Measurements from ENCODE around the gene GPR17.

The GPR17 gene

DNA sequence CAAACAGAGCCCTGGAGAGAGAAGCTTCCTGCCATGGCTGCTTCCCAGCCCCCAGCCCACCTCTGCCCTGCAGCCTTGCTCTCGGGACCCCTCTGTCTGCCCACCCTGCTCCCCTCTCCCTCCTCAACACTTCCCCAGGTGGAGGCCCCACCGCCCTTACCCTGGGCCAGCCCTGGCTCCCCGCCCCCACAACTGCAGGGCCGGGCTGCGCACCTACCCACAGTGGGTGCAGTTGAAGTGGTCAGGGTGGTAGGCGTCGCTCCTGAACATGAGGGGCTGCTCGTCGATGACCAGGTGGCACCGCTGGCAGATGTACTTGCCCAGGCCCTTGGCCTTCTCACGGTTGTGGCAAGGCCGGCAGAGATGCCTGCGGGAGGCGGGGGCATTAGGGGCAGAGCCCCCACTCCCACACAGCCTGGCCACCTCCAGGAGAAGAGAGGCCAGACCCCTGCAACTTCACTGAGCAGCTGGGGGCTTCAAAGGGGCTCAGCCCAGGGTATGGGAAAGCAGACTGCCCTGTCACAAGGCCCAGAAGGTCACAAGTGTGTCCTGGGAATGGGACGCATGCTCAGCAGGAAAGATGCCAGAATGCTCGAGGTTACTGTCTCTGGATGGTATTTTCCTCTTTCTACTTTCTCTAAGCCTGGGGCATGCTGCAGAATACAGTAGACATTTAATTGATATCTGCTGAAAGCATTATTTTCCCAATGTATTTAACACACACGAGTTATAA, 3.1 kb upstream of the GPR17 start:
- no peak for DNase-seq

DNA sequence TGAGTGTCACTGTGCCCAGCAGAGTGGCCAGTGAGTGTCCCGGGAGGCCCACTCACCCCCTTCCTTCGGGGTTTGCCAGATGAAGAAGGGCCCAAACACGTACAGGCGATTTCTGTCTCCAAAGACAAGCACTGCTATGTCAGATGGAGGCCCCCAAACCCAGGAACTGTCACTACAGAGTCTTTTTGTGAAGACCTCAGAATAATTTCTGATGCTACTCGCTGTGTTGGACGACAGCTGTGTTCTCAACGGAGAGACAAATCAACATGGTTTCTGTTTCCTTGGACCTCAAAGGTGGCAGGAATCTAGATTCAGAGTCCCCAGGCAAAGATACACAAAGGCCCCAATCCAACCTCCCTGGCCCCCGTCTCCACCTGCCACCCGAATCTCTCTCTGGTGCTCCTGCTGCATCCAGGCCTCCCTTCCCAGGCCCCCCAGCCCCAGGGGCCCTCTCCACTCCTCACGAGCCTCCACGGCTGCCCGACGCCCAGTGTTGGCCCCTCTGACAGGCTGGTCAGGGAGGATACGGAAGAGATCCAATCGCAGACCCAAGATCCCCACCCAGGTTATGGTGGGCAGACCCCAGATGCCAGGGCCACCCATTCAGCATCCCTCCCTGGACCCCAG, 2.4 kb upstream of the GPR17 start:
- no peak for DNase-seq

DNA sequence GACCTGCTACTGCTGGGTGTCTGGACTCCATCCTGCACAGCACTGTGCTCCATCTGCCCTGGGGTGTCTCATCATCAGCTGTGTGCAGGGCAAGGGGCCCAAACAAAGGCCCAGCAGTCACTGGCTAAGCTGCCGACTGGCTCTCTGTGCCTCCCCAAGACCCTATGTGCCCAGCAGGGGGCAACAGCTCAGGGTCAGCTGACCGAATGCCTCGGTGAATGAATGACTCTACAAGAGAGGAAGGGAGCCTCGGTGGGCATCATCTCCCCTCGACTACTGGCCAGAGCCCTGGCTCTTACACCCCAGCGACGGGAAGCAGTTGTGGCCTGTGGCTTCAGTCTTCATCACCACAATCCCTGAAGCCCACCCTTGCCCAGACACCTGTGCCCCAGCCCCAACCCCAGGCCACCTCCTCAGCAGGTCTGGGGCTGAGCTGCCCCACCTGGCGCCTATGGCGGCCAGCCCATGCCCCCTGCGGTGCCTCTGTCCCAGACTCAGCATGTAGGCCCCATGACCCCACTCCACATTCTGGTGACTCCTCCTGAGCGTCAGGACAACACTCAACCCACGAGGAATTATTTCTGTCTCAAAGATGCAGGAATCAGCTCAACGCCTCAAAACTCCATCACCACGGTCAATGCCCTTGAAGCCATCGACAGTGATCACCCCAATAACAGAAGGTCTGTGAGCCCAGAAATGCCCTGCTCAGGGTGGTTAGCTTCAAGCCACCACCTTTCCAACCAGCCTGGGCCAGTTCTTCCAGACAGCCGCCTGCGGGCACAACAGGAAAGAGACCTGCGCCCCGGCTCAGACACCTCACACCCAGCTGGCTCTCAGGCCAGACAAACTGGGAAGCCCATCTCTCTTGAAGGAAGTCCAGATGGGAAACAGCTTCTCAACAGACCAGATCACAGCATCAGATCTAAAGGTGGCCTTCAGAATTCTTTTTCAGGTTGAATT, 1.6 kb upstream of the GPR17 start:
- DNase-seq = no peak

DNA sequence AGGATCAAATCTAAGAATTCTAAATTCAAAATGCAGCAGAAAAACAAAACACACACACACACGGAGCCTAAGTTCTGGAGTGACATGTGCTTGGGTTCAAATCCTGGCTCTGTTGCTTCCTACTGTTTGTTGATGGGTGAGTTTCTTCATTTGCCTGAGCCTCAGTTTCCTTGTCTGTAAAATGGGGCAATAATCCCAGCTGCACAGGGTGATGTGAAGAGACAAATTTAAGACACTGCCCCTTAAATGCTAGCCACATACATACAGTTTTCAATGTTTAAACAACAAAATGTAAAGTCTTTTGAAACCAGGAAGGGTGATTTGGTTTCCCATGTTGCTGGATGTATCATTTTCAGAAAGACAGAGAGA, 943 bp upstream of the GPR17 start:
- no peak for DNase-seq

DNA sequence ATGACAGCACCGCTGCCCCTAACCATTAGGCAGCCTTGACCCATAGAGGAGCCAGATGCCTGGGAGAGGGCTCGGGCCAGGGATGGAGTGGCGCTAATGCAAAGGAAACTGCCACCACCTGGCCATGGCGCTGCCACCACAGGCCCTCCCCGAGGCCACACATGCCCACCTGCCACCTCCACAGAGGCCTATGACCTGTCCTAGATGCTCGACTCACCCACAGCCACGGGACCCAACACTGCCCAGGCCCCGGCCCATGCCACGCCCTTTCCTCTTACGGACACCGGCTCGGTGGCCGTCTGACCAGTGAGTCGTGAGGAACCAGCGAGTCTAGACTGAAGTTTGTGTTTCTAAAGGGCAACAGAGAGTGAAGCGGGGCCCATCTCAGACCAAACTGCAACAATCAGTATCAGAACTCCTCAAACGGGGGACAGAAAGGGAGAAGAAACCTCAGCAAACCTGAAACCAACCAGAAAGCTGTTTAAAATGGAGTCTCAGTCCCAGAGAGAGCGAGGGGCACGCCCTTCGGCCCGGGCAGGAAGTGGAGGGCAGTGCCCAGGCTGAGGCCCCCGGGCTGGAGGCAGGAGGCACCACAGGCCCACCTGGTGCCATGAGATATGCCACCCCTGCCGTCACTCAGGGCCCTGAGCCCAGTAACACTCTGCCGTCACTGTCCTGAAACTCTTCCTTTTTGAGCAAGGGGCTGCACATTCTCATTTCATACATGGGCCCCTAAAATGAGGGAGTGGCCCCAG, 711 bp downstream of the GPR17 start:
- DNase-seq = no peak

DNA sequence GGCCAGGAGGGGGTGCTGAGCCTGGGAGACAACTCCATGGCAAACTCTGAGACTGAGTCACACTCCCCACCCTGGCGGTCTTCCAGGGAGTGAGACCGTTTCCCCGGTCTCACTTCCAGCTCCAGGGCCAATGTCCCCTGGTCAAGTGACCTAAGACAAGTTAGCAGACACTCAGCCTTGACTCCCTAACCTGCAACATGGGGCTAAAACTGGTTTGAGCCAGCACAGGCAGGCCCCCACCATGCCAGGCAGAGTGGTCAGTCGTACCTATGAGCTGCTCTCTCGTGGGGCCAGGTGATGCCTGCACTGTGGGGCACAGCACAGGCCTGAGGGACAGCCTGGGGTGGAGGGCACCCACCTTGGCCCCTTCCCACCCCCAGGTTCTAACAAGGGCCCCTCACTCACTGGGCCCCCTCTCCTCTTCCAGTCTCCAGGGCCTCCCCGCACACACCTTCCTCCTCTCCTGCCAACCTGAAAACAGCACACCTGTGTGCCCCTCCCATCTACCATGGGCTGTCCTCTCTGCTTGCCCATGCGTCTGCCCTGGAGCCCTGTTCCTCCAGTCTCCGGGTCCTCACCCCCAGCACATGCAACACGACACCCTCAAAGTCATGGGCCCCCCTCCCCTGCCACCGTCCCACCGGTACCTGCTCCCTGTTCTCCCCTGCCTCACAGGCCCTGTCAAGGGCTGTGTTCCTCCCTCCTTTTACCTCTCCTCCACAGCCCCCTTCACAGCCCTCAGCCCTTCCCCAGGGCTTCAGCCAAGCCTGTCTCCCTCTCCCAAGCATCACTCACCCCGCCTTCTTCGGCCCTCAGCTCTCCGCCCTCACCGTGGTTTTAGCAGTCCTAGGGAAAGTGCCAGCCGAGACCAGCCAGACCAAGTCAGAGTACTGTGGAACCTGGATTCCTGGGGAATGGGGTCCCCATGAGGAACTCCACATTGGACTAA, 1.6 kb downstream of the GPR17 start:
- DNase-seq = no peak

DNA sequence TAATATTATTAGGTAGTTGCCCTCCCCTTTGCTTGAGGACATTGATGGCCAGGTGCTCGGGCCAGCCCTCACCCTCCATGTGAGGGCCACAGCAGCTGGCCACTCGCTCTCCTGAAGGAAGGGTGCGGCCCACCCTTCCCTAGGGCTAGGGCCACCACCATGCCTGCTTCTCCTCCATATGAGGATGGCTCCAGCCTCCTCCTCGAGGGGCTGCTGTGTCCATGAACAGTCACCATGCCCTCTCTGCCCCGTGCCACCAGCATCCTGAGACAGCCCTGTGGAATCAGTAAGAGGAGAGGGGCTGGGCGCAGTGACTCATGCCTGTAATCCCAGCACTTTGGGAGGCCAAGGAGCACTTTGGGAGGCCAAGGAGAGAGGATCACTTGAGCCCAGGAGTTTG, 2.4 kb downstream of the GPR17 start:
- DNase-seq = no peak

DNA sequence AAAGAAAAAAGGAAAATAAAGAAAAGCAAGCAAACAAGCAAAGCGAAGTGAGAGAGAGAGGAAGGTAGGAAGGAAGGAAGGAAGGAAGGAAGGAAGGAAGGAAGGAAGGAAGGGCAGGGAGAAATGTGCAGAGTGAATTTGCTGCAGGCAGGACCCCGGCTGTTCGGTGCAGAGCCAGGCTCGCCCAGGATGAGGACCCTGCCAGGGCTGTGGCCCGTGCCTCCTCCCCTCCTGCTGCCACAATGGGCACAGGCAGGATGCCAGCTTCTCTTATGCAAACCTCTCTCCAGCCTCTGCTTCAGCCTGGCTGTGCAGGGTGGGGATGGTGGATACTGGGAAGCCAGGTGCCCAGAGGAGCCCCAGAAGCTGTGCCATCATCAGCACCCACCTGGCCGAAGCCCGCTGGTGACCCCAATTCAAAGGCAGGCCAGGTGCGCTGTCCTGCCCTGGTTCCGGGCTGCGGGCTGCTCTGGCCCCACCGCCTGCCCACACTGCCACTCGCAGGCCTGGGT, 3.2 kb downstream of the GPR17 start:
- no peak for DNase-seq

DNA sequence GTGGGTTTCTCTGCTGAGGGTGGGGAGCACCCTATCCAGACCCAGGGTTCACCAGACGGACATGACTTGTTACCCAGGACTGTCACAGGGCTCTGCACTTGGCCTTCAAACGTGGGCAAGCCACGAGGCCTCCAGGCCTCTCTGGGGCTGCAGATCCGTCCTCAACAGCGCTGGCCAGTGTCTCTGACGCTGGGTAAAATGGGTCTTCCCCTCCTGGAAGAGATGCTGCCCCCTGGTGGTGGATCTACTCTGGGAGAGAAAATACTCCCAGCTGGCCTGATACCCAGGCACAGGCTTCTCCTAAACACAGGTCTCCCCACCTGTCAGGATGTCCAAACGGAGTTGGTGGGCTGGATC, 3.7 kb downstream of the GPR17 start:
- DNase-seq = peak; percentile 89

DNA sequence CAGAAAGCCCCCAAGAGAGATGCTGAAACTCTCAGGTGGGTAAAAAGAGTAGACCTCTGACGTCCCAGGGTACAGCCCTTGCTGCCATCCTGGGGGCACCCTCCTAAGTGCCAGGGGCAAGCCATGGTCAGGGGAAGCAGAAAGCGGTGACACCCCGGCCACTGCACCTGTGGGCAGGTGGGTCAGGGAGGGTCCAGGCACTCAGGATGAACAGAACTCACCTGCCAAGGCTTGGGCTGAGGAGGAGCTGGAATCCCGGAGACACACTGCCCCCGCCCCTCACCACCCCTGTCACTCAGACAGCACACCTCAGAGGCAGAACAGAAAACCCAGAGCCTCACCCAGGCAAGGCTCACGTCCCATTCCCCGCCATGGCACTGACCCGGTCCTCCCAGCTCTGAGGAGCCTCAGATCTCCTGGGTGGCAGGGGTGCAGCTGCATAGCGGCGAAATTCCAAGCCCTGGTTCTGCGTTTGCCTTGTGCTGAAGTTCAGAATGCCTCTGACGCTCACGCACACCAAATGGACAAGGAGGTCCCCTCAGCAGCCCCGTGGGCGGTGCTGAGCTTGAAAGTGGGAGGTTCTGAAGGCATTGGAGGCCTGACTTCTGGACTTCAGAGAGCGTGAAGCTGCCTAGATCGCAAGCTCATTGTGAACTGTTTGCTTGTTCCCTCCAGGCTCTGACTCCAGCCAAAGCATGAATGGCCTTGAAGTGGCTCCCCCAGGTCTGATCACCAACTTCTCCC, 4.3 kb downstream of the GPR17 start:
- no peak for DNase-seq

DNA sequence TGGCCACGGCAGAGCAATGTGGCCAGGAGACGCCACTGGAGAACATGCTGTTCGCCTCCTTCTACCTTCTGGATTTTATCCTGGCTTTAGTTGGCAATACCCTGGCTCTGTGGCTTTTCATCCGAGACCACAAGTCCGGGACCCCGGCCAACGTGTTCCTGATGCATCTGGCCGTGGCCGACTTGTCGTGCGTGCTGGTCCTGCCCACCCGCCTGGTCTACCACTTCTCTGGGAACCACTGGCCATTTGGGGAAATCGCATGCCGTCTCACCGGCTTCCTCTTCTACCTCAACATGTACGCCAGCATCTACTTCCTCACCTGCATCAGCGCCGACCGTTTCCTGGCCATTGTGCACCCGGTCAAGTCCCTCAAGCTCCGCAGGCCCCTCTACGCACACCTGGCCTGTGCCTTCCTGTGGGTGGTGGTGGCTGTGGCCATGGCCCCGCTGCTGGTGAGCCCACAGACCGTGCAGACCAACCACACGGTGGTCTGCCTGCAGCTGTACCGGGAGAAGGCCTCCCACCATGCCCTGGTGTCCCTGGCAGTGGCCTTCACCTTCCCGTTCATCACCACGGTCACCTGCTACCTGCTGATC, 4.9 kb downstream of the GPR17 start:
- DNase-seq = no peak

DNA sequence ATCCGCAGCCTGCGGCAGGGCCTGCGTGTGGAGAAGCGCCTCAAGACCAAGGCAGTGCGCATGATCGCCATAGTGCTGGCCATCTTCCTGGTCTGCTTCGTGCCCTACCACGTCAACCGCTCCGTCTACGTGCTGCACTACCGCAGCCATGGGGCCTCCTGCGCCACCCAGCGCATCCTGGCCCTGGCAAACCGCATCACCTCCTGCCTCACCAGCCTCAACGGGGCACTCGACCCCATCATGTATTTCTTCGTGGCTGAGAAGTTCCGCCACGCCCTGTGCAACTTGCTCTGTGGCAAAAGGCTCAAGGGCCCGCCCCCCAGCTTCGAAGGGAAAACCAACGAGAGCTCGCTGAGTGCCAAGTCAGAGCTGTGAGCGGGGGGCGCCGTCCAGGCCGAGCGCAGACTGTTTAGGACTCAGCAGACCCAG, 5.4 kb downstream of the GPR17 start:
- DNase-seq = no peak

DNA sequence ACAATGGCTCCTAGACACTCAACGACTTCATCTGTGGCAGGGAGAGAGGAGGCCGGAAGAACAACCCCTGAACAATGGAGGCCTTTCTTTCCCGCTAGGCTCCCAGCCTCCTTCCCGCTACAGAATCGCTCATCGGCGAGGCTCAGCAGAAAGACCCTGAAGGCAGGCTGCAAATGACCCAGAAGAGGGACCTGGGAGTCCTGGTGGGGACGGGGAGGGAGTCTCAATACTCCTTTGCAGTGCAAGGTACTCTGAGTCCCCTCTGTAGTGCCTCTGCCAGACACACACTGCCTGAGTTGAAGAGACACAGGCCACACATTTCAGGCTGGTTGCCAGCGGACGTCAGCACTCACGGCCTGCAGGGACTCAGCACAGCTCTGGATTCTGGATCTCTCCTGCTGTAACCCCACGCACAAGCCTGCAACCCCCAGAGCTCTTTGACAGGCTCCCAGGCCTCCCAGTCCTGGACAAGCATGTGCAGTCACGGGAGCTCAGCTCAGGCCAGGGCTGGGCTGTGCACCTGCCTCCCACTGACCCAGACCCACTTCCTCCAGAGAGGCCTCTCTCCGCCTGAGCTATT, 6.1 kb downstream of the GPR17 start:
- DNase-seq = no peak

DNA sequence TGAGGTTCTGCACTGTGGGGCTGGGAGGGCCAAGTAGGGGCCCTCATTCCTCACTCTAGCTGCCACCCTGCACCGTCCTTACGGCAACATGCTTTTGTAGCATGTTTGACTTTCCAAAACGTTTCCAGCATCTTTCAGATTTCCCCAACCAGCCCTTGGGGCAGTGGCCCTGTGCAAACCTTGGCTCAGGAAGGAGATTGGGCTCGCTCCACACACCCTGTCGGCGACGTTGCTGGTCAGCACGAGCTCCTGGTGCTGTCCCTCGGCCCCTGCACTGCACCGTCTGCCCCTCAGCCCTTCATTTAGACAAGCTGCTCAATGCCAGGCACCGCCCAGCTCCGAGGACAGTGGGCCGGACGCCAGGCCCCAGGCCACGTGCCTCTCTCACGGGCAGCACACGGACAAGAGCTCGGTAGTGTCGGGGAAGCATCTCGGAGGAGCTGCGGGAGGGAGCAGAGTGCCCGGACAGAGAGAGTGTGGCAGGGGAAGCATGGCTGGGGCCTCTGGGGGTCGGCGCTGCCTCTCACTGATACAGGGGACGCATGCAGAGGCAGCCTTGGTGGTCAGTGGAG, 6.9 kb downstream of the GPR17 start:
- DNase-seq = no peak

DNA sequence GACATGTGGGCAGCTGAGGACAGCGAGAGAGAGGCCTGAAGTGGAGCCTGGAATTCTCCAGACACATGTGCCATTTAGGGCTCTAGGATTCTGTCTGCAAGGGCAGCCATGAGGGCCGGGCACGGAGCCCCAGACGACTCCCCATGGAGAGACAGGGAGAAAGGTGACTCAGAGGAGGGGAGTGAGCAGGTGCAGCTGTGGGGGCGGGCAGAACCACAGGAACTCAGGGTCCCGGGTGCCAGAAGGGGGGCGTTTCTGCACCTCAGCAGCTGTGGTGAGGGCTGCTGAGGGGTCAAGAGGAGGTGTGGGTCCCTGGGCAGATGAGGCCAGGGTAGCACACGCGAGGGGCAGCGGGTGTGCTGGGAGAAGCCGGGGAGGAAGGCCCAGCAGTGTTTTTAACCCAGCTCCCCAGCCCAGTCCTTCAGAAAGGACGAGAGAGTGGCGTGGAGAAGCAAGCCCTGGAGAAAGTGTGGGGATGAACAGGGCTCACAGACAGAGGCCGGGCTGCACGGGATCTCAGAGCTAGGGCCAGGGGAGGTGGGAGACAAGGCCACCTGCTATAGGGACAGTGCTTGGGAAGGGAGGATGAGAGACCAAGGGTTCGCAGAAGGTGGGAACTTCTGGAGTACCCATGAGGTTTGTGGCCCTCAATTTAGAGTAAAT, 7.6 kb downstream of the GPR17 start:
- DNase-seq = no peak

DNA sequence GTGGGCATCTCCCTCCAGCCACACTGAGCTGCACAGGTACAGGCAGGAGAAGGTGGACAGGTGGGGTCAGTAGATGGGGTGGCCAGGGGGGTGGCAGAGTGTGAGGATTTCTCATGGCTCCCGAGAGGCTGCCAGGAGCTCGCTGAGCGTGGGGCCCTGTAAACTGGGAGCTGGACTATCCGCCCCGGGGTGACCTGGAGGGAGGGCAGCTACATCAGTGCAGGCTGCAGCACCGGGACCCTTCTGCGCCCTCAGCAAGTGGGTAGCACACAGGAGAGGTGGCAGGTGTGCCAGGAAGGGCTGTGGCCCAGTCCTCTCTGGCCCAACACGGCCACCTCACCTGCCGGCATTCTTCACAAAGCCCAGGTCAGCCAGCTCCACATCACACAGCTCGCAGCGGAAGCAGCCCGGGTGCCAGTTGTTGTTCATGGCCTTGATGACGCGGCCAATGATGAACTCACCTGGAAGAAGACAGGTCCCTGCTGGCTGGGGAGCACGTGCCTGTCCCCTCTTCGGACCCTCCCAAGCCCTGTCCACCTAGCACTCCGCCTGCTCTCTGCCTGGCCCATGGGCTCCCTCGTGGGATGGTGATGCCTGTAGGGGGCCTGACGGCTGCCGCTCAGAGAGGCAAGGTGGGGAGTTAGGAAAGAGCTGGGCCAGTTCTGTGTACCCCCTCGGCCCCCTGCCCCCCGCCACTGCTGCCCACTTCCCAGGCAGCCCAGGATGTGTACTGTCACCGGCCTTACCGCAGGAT, 8.3 kb downstream of the GPR17 start:
- no peak for DNase-seq

DNA sequence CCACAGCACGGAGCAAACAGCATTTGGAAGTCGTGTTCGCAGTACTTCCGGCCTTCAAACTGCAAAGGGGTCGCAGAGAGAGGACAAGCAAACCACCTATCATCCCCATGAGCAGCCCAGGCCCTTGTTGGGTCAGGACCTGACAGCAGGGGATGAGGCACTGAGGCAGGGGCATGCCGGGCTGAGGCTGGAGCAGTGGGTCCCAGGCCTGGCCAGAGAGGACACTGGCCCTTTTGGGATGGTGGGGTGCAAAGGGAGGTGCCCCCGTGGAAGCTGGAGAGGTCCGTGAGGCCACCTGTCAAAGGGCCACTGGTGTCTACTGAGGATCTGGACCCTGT, 8.9 kb downstream of the GPR17 start:
- DNase-seq = no peak
